HT-29 (cell line): ENCODE measurements around the gene PRKN. TPM values are rescaled to one million over a fixed set of nuclear protein-coding genes. Genes with fewer than 3 reads are reported as not detected.
"Not testable (repeated sequence)": the region's sequence is repeated elsewhere in the genome, so short reads cannot be mapped to it uniquely, and the experiment has no call there.

Experiments used
- DNase-seq: peaks from one replicate; pipeline ENCODE4 v3.0.0-alpha.2; 2015; ENCODE audit warnings: low spot score
- total RNA-seq: library from RNA; depleted of rRNA; stranded (reverse); fragments of >200 nt; shearing (Covaris generic); gene quantifications from 2 replicates; pipeline ENCODE4 v1.2.3, GENCODE V29; 2014

PRKN gene
- total RNA-seq, 1 experiment from 2014 or later, result 3.4 TPM

- DNase-seq, result not testable (repeated sequence)
These were observed 876.1 kb downstream of the PRKN start for GRCh38 chr6:161851486-161851885.

DNA sequence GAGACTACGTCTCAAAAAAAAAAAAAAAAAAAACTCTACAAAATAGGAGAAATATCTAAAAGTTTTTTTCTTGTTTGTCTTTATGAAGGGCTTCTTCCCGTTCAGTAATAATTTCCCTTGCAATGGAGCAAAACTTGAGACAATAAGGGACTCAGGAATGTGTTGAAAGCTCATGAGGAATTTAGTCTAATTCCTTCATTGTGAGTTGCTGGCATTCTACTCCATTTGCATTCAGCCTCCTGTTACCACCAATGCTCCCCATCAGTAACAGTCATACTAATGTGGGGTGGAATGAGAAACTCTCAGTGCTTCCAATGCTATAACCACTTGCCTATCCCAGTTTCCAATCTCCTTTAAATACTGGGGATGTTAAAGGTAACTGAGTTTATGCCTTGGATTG is 877.0 kb downstream of the PRKN start:
- DNase-seq, result no peak

GRCh38 chr6:161847628-161848027 is 879.9 kb downstream of the PRKN start:
- no peak for DNase-seq

- no peak for DNase-seq
These were observed 882.8 kb downstream of the PRKN start for GRCh38 chr6:161844804-161845203.

- no peak for DNase-seq
These were observed 884.5 kb downstream of the PRKN start for GRCh38 chr6:161843066-161843465.

- DNase-seq, result no peak
These were observed 887.2 kb downstream of the PRKN start for GRCh38 chr6:161840380-161840779.

DNA sequence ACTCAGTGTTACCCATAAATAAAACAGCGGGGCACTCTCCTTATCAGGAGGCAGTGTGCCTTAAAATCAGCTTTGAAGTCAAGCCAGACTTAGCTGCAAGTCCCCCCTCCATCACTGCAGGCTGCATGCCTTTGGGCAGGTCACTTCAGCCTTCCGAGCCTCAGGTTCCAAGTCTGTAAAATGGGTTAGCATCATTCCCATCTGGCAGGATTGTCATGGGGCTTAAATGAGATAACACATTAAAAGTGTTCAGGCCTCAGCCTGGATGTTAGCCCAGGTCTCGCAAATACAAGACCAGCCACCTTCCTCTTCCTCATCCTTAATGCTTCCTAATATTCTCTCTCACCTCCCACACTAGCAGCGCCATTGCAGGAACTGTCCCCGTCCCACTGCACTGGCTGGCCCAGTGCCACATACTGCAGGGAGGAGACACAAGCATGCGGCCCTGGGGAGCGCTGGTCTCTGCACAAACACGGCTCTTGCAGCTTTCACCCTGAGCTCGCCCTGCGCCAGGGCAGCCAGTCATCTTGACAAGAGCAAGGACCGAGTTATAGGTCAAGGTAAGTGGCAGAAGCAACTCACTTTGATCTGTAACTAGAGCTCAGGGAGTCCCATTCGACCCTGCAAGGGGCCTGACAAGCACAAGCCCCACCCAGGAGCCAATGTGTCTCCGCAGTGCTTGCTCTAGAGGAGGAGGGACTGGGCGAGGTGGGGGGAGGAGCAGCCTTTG is 889.1 kb downstream of the PRKN start:
- no peak for DNase-seq

GRCh38 chr6:161837854-161838253 is 889.7 kb downstream of the PRKN start:
- DNase-seq, result no peak

- DNase-seq, result no peak
These were observed 890.2 kb downstream of the PRKN start for GRCh38 chr6:161837449-161837735.

DNA sequence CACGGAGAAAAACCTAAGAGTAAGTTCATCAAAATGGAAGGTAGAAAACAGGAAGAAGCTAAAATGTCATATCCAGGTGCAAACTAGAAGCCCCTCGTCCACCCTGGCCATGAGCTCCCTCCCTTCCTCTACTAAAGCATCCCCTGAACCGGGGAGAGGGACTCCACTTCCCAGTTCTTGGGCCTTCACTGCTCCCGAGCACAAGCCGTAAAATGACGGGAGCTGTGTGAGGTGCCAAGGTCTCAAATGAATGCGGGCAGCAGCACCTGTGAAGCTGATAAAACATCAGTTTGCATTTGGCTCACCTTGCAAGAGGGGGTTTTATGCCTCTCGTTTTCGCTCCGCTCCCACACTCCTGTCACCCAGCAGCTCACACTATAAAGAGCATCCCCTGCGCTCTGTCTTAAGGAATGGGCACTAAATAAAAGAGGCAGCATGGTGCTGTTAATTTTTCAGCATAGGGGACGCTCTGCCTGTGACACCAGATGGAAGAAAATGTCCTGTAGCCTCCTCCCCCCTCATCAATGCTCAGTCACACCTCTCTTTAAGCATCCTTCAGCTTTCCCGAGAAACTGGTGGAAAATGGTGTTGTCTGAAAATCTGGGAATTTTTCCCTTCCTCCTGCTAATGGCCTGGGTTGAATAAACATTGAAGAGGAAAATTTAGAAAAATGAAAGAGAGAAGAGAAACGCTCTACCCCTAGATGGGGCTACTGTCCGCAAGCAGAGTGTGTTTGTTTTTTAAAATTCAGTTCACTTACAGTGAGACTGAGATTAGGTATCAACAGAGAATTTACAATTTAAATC is 890.7 kb downstream of the PRKN start:
- DNase-seq, result no peak

GRCh38 chr6:161835500-161836215 is 891.9 kb downstream of the PRKN start:
- DNase-seq, result no peak

GRCh38 chr6:161834426-161834825 is 893.1 kb downstream of the PRKN start:
- no peak for DNase-seq

DNA sequence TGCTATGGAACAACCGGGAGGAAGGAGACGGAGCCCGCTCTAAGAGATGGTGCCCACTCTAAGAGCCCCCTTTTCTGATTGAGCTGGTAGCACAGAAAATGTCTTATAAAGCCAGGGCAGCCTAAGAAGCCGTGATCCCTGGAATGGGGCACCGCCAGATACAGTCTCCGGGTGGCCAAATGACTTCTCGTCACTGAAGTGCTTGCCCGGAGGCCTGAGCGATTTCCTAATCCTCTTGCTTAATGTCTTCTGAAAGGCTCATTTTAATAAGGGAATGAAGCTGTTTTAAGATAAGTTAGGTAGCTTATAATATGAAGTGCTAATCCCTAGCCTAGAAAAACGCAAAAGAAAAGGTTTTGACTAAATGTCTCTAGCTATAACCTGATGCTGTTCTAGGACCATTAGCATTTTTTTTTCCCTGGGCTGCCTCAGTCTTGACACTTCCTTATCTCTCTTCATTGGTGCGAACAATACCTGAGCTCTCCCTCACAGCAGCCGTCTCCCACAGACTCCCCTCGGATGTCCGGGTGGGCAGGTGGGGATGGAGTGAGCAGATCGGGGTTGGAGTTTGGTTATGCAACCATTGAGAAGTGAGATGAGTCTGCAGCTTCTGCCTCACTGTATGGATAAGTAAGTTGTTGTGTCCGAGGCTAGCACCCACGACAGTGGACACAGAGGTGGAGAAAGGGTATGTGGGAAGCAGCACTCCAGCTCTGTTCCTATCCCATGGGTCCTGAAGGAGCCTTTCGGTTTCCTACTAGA is 894.3 kb downstream of the PRKN start:
- DNase-seq, result no peak

DNA sequence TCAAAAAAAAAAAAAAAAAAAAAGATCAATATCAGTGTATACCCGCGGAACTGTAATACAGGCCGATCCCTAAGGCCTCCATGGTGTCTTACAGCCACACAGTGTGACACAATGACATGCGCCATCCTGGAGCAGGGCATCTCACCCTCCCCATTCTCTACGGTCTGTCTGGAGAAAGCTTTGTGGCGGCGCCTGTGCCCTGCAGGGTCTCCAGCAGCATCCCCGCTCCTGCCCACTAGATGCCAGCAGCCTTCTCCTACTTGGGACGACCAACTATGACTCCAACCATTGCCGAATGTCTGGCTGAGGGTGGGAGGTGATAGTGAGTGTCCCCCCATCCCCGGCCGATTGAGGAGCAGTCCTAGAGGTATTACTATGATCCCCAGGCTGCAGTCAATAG is 894.9 kb downstream of the PRKN start:
- DNase-seq, result no peak

DNA sequence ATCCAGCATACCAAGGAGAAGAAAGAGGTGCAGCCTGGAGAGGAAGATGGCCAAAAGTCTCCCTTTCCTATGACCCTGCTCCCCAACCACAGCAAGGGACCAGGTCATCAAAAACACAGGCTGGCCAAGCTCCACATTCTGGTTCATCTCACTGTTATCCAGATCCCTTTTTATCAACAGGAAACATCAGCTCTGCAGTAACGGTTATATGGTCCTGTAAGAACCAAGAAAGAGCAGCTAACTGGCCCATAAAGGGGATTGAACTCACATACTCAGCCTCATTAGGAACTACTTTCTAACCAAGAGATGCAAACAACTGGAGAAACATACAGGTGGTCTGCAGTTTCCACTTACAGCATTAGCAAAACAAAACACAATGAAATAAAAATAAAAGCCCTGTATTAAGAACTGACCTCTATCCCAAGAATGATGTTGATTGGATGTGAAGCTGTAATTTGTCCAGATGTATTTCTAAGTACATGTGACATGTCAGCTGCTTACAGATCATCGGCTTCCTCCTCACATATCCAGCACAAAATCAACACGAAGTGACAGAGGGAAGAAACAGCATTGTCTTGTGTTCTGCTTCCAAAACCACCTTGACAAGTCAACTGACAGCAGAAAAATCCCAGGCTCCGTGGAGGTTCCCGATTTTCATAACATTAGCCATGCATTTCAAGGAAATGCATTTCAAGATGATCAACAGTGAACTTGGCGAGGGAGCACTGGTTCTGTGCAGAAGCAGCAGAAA is 896.5 kb downstream of the PRKN start:
- no peak for DNase-seq

- DNase-seq, result no peak
These were observed 898.3 kb downstream of the PRKN start for GRCh38 chr6:161829291-161829729.

GRCh38 chr6:161828355-161828754 is 899.2 kb downstream of the PRKN start:
- no peak for DNase-seq

DNA sequence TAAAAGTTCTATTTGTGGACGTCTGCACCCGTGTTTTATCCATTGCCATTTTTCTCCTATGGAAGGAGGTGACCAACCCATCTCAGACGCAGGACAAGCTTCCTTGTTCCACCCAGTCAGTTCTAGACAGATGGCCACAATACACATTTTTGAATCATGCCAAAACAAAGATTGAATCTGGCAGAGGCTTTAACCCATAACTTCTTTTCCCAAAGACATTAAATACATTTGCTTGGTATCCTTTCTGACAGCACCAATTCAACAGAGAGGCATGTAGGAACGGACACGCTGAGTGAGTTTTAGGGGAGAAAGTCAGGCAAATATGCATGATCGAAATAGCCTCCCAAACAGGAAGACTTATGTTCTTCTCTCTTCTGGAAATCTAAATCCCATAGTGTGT is 901.1 kb downstream of the PRKN start:
- DNase-seq, result no peak

GRCh38 chr6:161822204-161822603 is 905.4 kb downstream of the PRKN start:
- DNase-seq, result not testable (repeated sequence)

DNA sequence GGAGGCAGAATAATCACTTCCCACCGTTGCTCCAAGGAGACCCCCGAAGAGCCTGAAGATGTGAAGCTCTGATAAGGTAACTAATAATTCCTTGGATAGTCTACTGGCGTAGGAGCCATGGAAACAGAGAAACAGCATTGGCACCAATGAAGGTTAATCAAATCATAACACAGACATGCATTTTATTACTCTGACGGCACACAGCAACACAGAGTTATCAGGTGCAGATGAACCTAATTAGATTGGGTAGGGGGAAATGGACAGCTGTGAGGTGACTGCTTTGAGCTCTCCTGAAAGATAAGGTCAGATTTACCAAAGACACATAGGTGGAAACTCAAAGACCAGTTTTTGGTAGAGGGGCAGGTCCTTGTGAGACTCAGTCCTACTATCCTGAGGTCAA is 909.7 kb downstream of the PRKN start:
- no peak for DNase-seq

GRCh38 chr6:161815965-161816364 is 911.6 kb downstream of the PRKN start:
- no peak for DNase-seq
